ENCODE measurements around the gene NPM1.
"Not testable (repeated sequence)": the region's sequence is repeated elsewhere in the genome, so short reads cannot be mapped to it uniquely, and the experiment has no call there.

The NPM1 gene

DNA sequence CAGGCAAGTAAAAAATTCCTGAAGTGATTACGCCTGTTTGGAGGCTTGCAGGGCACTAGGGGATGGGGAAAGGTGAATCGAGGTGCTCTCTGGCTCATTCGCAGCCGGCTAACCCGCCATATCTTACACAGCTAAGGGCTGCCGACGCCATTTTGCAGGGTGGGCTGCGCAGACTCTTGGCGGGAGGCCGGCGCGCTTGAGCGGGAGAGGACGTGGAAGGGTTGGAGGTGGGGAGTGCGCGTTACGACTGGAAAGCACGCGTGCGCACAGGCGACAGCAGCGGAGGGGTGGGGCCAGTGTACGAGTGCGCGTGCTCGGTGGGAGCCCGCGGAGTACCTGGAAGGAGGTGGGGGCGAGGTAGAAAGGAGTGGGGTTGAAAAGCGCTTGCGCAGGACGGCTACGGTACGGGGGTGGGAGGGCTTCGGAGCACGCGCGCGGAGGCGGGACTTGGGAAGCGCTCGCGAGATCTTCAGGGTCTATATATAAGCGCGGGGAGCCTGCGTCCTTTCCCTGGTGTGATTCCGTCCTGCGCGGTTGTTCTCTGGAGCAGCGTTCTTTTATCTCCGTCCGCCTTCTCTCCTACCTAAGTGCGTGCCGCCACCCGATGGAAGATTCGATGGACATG, at the start of gene NPM1:
Gene NPM1 (plus strand): TSS at position 505 of the 625 bp plus-strand sequence. CDS start 100 bp downstream, at position 605.
- peak; percentile 97 for DNase-seq

GRCh38 chr5:171340042-171340441, 47.6 kb upstream of the NPM1 start:
- DNase-seq, result no peak

DNA sequence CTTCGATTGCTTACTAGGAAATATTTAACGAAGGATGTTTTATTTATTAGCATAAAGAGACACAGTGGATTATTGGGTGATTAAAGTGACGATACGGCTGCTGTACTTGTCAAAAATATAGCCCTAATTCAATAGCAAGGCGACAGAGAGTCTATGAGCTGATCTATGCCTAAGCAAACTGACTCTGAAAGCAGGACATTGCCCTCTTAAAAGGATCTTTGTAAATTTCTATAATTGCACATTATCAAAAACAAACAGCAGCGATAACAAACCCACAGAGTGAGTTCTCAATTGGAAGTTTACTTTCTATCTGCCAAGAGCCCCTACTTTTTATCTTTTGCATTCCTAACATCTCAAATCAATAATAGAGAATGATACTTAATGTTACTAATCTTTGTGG, 47.2 kb upstream of the NPM1 start:
- no peak for DNase-seq

DNA sequence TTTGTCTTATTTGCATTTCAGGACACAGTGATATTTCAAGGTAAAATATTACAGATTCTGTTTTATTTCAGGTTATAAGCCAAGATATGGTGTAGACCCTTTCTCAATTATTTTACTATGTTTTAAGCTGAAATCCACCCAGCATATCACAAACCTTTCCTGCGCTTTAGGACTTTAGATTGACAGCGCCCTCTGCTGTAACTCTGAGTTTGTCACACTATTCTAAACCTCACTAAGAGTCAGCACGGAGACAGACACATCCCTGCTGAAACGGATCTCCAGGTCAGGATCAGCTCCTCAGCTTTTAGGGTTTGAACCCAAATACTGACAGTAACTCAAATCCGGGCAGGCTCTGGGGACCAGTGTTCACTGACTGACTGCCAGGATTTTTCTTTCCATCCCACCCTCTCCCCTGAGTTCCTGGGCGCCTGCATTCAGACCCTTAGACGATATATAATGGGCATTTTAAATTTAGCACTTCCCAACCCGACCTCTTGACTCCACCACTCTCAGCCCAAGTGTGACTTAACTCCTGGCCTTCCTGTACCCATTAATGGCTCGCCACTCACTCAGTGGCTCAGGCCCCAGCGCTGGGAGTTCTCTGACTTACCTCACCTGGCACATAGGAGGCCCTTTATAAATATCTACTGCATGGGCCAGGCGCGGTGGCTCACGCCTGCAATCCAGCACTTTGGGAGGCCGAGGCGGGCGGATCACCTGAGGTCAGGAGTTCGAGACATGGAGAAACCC, 45.1 kb upstream of the NPM1 start:
- DNase-seq, result peak; percentile 18

DNA sequence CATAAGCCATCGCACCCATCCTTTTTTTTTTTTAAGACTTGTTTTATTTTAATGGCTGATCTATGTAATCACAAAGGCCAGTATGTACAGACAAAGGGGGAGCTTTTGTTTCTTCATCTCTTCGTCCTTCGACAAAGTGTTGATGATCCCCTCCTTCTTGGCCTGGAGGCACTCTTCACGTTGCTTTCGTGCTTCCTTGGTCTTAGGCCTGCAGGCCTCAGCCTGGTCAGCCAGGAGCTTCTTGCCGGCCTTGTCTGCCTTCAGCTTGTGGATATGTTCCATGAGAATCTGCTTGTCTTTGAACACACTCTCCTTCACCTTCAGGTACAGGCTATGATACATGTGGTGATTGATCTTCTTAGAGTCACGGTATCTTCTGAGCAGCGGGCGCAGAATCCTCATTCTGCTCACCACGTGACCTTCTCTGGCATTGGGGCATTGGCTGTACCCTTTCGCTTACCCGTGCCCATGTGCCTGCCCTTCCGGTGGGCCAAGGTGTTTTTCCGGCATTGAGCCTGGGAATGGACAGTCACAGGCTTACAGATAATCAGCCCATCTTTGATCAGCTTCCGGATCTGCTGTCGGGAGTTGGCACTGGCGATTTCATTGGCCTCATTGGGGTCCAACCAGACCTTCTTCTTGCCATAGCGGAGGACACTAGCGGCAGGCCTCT, 42.6 kb upstream of the NPM1 start:
- no peak for DNase-seq

DNA sequence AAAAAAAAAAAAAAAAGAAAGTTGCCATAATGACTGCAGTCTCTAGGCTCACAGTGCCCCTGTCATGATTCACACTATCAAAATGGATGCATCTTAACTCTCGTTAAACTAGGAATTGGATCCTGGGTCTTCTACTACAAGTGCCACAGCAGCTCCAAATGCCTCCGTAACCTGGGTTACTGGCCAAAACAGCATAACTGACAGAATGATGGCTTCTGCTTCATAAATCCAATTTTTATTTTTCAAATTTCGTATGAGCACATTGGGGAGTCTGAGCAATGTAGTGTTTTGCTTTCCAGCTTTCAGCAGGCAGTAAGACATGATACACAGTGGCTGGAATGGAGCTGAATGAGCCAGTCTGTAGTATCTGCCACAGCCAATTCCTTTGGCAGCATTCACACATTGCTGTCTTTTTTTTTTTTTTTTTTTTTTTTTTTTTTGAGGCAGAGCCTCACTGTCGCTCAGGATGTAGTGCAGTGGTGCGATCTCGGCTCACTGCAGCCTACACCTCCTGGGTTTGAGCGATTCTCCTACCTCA, 36.0 kb upstream of the NPM1 start:
- DNase-seq, result no peak

GRCh38 chr5:171355302-171355724, 32.3 kb upstream of the NPM1 start:
- DNase-seq, result no peak

DNA sequence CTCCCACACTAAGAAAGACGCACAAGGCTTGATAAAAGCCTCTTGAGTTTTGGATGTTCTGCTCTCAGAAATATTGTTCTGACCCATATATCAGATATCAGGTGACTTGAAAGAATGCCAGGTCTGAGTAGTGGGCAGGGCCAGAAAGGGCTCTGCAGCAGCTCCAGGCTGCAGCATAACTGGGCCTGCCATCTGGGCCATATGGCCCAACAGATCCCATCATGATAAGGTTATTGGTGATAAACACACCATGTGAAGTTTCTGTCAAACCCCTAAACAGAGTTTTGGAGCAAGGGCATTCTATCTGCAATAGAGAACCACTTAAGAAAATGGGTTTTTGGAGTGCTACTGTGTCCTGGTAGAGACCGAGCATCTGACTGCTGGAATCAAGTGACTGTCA, 29.8 kb upstream of the NPM1 start:
- no peak for DNase-seq

DNA sequence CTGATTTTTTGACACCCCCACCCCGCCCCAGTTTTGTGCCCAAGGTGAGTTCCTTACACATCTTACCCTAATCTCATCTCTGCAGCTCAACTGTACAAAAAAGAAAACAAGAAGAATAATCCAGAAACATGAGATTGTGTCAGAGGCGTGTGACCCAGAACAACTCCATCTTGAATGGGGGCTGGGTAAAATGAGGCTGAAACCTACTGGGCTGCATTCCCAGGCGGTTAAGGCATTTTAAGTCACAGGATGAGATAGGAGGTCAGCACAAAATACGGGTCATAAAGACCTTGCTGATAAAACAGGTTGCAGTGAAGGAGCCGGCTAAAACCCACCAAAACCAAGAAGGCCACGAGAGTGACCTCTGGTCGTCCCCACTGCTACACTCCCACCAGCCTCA, 26.5 kb upstream of the NPM1 start:
- not testable (repeated sequence) for DNase-seq

DNA sequence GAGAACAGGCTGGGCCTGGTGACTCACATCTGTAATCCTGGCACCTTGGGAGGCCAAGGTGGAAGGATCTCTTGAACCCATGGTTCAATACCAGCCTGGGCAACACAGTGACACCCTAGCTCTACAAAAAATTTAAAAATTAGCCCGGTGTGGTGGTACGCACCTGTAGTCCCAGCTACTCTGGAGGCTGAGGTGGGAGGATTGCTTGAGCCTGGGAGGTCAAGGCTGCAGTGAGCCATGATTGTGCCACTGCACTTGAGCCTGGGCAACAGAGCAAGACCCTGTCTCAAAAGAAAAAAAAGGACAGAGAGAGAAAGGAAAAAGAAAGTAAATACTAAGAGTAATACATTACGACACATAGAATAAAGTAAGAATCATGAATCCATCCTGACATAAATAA, 24.4 kb upstream of the NPM1 start:
- not testable (repeated sequence) for DNase-seq

- no peak for DNase-seq
Measured at GRCh38 chr5:171363846-171364245, 23.8 kb upstream of the NPM1 start.

- DNase-seq, result no peak
Measured at GRCh38 chr5:171365351-171365750, 22.3 kb upstream of the NPM1 start.

DNA sequence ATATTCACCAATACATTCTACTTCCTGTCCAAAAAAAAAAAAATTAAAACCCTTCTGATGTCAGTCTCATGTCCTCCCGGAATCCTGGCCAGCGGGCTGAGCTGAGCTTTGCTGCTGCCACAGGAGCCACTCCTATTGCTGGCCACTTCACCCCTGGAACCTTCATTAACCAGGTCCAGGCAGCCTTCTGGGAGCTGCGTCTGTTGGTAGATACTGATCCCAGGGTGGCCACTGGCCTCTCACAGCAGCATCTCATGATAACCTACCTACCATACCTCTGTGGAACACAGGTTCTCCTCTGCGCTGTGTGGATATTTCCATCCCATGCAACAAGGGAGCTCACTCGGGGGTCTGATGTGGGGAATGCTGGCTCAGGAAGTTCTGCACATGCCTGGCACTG, 21.0 kb upstream of the NPM1 start:
- DNase-seq, result no peak

DNA sequence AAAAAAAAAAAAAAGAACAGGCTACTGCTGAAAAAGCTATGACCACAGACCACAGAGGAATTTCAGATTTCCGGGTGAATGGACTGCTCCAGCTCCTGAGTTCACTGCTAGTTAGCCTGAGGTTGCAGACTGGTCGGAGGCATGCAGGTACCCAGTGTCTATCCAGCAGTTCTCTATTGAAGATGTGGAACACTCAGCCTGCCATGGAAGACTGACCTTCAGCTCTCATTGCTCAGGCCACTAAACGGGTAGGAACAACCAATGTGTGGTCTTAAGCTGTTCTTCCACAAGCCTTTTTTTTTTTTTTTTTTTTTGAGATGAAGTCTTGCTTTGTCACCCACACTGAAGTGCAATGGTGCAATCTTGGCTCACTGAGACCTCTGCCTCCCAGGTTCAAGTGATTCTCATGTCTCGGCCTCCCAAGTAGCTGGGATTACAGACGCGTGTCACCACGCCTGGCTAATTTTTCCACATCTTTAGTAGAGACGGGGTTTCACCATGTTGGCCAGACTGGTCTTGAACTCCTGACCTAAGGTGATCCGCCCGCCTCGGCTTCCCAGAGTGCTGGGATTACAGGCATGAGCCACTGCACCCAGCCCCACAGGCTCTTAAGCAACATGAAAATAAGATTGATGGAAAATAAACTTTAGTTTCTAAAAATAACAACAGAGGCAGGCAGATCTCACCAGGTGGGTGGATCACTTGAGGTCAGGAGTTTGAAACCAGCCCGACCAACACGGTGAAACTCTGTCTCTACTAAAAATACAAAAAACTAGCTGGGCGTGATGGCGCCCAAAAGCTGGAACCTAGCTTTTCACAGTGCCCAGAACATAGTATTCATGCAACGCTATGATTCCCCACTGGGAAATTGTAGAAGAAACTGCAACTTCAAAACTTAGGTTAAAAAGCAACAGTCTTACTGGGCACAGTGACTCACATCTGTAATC, 20.0 kb upstream of the NPM1 start:
- DNase-seq, result no peak

- DNase-seq, result no peak
Measured at GRCh38 chr5:171369056-171369455, 18.6 kb upstream of the NPM1 start.

- no peak for DNase-seq
Measured at GRCh38 chr5:171369898-171370297, 17.8 kb upstream of the NPM1 start.

DNA sequence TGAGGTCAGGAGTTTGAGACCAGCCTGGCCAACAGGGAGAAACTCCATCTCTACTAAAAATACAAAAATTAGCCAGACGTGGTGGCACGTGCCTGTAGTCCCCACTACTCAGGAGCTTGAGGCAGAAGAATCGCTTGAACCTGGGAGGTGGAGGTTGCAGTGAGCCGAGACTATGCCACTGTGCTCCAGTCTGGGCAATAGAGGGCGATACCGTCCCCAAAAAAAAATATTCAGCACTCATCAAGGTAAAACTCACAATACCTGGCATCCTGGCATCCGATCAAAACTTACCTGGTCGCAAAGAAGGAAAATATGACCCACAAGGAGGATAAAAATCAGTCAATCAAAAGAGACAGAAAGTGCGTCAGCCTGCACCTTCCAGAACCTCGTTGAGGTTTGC, 16.8 kb upstream of the NPM1 start:
- DNase-seq, result not testable (repeated sequence)

GRCh38 chr5:171371326-171371725, 16.3 kb upstream of the NPM1 start:
- DNase-seq, result no peak

- DNase-seq, result no peak
Measured at GRCh38 chr5:171379961-171380360, 7.7 kb upstream of the NPM1 start.

DNA sequence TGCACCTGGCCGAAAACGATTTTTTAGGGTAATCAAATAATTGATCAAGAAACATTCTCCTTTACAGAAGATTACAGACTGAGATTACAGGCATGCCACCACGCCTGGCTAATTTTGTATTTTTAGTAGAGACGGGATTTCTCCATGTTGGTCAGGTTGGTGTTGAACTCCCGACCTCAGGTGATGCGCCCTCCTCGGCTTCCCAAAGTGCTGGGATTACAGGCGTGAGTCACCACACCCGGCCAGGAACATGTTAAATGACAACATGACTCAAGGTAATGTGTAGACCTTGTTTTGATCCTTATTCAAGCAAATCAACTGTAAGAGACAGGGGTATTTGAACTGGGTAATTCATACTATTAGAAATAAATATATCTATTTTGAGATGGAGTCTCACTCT, 3.2 kb upstream of the NPM1 start:
- DNase-seq, result not testable (repeated sequence)

- DNase-seq, result not testable (repeated sequence)
Measured at GRCh38 chr5:171384999-171385398, 2.6 kb upstream of the NPM1 start.

DNA sequence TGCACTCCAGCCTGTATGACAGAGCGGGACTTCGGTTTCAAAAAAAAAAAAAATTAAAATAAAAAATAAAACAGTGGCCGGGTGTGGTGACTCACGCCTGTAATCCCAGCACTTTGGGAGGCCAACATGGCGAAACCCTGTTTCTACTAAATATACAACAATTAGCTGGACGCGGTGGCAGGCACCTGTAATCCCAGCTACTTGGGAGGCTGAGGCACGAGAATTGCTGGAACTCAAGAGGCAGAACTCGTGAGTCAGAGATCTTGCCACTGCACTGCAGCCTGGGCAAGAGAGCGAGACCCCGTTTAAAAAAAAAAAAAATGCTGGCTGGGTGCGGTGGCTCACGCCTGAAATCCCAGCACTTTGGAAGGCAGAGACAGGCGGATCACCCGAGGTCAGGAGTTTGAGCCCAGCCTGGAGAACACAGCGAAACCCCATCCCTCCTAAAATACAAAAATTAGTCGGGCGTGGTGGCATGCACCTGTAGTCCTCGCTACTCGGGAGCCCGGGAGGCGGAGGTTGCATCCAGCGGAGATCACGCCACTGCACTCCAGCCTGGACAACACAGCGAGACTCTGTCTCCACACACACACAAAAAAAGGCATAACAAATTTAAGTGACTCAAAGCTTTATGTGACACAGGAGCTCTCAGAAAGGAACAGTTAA, 1.5 kb upstream of the NPM1 start:
- DNase-seq, result no peak
